Left ventricle myocardium inferior (tissue), 1 donor: ENCODE results near the gene TAF15. TPM values are rescaled to one million over a fixed set of nuclear protein-coding genes. Genes with fewer than 3 reads are reported as not detected.

ENCODE experiments used
- DNase-seq: peaks from one replicate; pipeline ENCODE4 v3.0.0-alpha.2; 2020
- H3K27ac ChIP-seq: fragments of 200-600 bp; replicated peaks from 2 replicates; pipeline ENCODE4 v1.8.0; 2021
- H3K27me3 ChIP-seq: fragments of 200-600 bp; 2 replicates; pipeline ENCODE4 v1.8.0; 2021; ENCODE audit warnings: low read depth
- H3K36me3 ChIP-seq: fragments of 200-600 bp; 2 replicates; pipeline ENCODE4 v1.8.0; 2021
- H3K4me1 ChIP-seq: fragments of 200-600 bp; 2 replicates; pipeline ENCODE4 v1.8.0; 2021
- H3K4me3 ChIP-seq: fragments of 200-600 bp; 2 replicates; pipeline ENCODE4 v1.8.0; 2021; ENCODE audit warnings: mild to moderate bottlenecking, moderate library complexity
- H3K9me3 ChIP-seq: fragments of 200-600 bp; replicated peaks from 2 replicates; pipeline ENCODE4 v1.8.0; 2021
- intact Hi-C: fragments of 100-400 bp; cut with micrococcal nuclease; formaldehyde crosslinking; loops from one replicate; pipeline ENCODE4 v1.11.0; 2022
- total RNA-seq: library from RNA; stranded (reverse); fragmentation: NEBNext Ultra II Directional; extraction: Animal tissue kit (Norgen Biotek cat#: 25700); gene quantifications from one replicate; pipeline ENCODE4 v1.2.1, GENCODE V29; 2021
- TF ChIP-seq, protein P1 (sequence below): fragments of 200-600 bp; IDR thresholded peaks from 2 replicates; pipeline ENCODE4 v1.8.0; 2021; ENCODE audit warnings: antibody characterized with exemption, mild to moderate bottlenecking, borderline replicate concordance
- donor health status: DM: no; HTN: yes; CAD: no; lungs with severe emphysema.

The TAF15 gene
- total RNA-seq, 1 donor from 2014 or later, result 113 TPM

DNA sequence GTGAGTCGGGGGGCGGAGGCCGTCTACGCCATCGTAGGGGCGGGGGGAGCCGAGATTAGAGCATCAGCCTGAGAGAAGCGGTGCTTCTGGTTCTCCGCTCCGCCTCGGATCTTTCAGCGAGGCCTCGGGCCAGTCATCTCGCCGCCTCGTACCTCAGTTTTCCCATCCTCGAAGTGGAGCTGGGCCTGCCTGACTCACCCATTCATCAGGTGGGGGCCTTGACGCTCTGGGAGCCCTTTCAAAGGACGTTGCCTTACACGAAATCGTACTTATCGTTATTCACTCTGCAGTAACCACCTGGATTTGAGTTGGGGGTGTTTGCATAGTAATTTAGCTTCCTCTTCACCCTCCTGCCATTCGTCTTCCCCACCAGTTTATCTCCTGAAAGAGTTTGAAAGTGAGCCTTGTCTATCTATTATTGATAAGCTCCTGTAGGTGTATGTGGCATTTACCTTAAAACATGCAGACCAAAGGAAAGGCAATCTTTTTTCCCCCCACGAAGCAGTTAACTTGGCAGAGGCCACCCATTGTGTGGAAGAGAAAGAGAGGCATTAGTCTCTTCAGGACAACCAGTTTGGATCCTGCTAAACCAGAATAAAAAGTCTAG is 674 bp downstream of the TAF15 start:
- no peaks in the 10 kb centered on the region for H3K36me3 ChIP-seq
- H3K27me3 ChIP-seq, result no peaks in the 10 kb centered on the region
- DNase-seq, result no peak
- TF ChIP-seq, protein P1, sequence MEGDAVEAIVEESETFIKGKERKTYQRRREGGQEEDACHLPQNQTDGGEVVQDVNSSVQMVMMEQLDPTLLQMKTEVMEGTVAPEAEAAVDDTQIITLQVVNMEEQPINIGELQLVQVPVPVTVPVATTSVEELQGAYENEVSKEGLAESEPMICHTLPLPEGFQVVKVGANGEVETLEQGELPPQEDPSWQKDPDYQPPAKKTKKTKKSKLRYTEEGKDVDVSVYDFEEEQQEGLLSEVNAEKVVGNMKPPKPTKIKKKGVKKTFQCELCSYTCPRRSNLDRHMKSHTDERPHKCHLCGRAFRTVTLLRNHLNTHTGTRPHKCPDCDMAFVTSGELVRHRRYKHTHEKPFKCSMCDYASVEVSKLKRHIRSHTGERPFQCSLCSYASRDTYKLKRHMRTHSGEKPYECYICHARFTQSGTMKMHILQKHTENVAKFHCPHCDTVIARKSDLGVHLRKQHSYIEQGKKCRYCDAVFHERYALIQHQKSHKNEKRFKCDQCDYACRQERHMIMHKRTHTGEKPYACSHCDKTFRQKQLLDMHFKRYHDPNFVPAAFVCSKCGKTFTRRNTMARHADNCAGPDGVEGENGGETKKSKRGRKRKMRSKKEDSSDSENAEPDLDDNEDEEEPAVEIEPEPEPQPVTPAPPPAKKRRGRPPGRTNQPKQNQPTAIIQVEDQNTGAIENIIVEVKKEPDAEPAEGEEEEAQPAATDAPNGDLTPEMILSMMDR, result no peak
- H3K27ac ChIP-seq, result peak overlapping the region; percentile 96
- intact Hi-C loops, result no loop called here
- H3K4me1 ChIP-seq, result peaks cover 58% of the 10 kb centered on the region
- peak overlapping the region; percentile 91 for H3K4me3 ChIP-seq
- no peaks in the 10 kb centered on the region for H3K9me3 ChIP-seq

DNA sequence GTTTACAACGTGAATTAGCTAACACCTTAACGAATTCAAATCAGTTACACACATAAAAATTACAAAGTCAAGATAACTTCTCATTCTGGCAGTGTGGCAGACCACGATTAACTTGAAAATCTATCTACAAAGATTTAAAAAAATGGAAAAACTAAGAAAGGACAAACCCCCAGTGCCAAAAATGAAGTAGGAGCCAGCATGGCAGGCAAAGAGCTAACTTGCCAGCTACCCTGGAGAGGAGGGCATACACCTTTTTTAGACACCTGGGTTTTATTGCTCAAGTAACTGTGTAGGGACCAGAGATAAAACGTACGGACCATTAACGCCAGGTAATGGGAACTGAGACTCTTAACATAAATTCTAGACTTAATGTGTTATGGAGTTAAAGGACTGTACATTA is 2.5 kb downstream of the TAF15 start:
- Histone ChIP-seq H3K4me3 (no peak overlapping the region), H3K27me3 (no peaks in the 10 kb centered on the region), H3K36me3 (no peaks in the 10 kb centered on the region), H3K27ac (no peak overlapping the region), H3K9me3 (no peaks in the 10 kb centered on the region), H3K4me1 (peaks cover 70% of the 10 kb centered on the region)
- TF ChIP-seq, protein P1, result no peak
- no peak for DNase-seq
- intact Hi-C loops, result no loop called here

DNA sequence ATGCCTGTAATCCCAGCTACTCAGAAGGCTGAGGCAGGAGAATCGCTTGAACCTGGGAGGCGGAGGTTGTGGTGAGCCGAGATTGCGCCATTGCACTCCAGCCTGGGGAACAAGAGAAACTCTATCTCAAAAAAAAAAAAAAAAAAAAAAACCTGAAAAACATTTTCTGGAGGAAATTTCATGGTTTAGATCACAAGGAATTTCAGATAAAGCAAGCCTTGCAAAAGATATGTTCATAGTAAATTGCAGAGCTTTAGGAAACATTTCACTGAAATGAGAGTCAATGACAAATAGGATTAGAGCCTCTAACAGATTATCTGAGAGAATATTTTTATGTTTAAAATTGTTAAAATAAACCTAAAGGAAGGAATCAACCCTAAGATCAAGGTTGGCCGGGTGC is 3.2 kb downstream of the TAF15 start:
- intact Hi-C loops, result no loop called here
- DNase-seq, result no peak
- no peak overlapping the region for H3K27ac ChIP-seq
- no peaks in the 10 kb centered on the region for H3K27me3 ChIP-seq
- H3K4me3 ChIP-seq, result no peak overlapping the region
- TF ChIP-seq, protein P1, result no peak
- H3K9me3 ChIP-seq, result no peaks in the 10 kb centered on the region
- H3K36me3 ChIP-seq, result peaks cover 3% of the 10 kb centered on the region
- peaks cover 77% of the 10 kb centered on the region for H3K4me1 ChIP-seq

DNA sequence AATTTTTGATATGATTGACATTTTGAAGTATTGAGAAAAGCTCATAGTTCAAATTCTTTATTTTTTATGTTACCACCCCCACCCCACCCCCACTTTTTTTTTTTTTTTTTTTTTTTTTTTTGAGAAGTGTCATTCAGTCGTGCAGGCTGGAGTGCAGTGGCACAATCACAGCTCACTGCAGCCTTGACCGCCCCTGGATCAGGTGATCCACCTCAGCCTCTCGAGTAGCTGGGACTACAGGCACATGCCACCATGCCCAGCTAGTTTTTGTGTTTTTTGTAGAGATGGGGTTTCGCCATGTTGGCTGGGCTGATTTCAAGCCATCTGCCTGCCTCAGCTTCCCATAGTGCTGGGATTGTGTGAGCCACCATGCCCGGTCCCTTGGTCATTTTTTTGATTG is 7.4 kb downstream of the TAF15 start:
- Histone ChIP-seq H3K36me3 (peaks cover 40% of the 10 kb centered on the region), H3K4me1 (peaks cover 53% of the 10 kb centered on the region), H3K9me3 (no peaks in the 10 kb centered on the region), H3K4me3 (no peak overlapping the region), H3K27ac (no peak overlapping the region), H3K27me3 (no peaks in the 10 kb centered on the region)
- no peak for DNase-seq
- intact Hi-C loops, result no loop called here
- TF ChIP-seq, protein P1, result no peak

DNA sequence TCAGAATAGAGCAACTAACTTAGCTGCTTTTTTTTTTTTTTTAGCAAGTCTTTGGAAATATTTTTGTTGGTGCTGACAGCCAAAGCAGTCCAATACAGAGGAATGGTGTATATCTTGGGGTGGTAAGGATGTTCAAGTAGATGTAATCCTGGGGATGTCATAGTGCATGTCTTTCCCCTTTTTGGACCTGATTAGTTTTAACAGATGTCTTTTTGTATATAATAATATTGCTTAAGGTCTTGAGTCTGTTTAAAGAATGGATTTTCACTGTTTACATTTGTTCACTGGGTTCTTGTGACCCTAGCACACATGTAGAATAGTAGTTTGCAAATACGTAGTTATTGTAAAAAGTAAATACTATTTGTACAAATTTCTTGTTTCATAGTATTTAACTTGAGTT is 7.9 kb downstream of the TAF15 start:
- no peak for DNase-seq
- Histone ChIP-seq H3K27me3 (no peaks in the 10 kb centered on the region), H3K27ac (no peak overlapping the region), H3K4me1 (peaks cover 48% of the 10 kb centered on the region), H3K9me3 (no peaks in the 10 kb centered on the region), H3K36me3 (peaks cover 45% of the 10 kb centered on the region), H3K4me3 (no peak overlapping the region)
- TF ChIP-seq, protein P1, result no peak
- intact Hi-C loops, result no loop called here
